NCI-H1048 (cell line): Measurements from ENCODE around the gene PRKAG2.

Source experiments
- DNase-seq: peaks from one replicate; lab custom pipeline; 2025; lab: John Stamatoyannopoulos, UW

PRKAG2 gene

DNA sequence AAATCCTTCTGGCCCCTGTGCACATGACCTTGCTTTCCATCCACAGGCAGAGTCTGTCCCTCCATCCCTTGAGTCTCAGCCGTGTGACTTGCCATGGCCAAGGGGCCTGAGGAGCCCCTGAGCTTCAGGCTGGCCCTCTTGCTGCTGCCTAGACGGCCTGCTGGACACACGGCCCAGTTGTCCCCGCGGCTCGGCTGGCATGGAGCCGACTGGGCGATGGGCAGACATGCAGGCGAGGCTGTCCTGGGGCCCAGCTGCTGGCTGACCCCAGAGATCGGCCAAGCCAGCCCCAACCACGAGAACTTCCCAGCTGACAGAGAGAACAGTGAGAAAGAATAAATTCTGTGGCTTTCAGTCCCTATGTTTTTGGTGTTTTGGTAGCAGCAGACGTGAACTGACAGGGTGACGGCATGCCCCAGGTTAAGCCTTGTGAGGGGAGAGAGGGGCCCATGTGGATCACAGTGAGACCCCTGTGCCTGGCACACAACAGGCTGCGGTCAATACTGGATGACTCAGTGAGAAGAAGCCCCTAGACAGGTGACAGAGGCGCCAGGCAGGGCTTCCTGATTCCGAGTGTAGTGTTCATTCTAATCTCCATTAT lies 11.7 kb downstream of the PRKAG2 start:
- no peak for DNase-seq

DNA sequence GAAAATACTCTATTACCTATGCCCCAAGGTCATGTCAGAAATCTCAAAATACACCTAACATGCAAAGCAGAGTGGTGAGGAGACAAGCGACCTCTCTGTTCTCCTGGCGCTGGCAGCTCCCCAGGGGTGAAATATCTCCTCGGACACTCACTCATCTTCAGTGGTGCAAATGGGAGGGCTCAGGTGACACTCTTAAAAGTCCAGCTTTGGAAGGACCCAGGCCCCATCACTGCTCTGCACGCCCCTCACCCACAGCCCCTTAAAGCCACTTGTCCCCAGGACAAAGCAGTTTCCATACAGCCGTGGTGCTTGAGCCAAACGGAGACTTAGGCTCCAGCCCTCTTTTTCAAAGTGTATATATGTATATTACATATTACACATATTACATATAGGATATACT lies 12.4 kb downstream of the PRKAG2 start:
- no peak for DNase-seq

DNA sequence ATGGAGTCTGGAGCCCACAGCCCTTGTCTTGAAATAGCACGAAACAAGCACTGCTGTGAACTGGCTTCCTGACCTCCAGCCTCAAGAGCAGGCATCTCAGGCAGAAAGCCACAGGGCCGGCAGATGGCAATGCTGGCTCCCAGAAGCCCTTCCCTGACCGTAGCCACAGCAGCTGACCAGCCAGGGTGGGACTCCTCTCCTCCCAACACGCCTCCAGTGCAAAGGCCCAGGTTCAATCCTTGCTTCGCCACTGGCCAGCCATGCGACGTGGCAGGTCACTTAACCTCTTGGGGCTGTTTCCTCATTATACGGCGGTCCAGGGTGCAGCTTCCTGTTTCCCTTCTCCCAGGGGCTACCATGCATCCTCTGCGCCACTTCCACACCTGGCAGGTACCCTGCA lies 12.8 kb downstream of the PRKAG2 start:
- DNase-seq: no peak

DNA sequence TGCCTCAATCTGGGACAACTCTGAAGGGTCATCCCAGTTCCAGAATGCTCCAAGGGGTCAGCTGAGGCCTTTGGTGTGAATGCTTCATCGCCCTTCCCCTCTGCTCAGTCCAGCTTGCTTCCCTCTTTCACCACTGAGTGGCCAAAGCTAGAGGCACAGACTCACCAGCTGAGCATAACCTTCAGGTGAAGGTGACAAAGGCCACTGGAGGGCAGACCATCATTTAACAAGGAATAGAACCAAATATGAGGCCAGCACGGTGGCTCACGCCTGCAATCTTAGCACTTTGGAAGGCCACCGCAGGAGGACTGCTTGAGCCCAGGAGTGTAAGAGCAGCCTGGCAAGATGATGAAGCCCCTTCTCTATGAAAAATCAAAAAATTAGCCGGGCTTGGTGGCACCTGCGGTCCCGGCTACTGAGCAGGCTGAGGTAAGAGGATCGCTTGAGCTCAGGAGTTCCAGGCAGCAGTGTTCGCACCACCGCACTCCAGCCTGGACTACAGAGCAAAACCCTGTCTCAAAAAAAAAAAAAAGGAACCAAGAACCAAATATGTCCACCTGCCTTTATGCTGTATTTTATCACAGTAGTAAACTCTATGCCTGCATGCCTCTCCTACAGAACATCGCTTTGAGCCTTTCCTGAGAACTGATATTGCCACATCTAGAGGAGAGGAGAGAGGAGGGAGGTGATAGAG lies 13.4 kb downstream of the PRKAG2 start:
- DNase-seq: no peak

DNA sequence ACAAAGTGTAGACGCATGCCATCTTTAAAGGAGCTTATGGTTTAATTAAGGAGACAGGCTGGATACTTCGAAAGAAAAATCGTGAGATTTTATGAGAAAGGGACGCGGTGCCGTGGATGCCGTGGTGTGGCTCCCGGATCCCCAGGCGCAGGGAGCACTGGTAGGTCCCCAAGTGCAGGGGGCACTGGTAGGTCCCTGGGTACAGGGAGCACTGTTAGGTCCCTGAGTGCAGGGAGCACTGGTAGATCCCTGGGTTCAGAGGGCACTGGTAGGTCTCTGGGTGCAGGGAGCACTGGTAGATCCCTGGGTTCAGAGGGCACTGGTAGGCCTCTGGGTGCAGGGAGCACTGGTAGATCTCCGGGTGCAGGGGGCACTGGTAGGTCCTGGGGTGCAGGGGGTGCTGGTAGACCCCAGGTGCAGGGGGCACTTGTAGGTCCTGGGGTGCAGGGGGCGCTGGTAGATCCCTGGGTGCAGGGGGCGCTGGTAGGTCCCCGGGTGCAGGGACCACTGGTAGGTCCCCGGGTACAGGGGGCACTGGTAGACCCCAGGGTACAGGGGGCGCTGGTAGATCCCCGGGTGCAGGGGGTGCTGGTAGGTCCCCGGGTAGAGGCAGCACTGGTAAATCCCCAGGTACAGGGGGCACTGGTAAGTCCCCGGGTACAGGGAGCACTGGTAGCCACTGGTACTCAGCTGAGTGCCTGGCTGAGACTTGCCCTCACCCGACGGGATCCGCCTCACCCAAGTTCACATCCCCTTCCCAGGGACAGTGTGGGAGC lies 14.1 kb downstream of the PRKAG2 start:
- no peak for DNase-seq

DNA sequence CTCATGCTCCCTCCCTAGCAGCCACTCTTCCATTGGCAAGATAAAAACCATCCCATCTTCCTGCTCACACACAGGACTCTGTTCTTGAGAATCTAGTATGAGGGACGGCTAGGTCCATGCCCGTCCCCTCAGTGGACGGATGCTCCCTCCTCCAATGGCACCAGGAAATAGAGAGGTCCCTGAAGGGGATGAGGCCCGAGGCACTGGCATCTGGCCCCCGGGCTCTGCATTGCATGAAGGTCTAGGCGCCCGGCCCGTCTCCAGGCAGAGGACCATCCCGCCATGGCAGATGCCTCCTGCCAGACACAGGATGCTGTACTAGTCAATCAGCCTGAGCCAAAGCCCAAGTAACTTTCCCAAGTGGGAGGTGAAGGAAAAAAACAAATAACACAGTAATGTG lies 15.0 kb downstream of the PRKAG2 start:
- no peak for DNase-seq

DNA sequence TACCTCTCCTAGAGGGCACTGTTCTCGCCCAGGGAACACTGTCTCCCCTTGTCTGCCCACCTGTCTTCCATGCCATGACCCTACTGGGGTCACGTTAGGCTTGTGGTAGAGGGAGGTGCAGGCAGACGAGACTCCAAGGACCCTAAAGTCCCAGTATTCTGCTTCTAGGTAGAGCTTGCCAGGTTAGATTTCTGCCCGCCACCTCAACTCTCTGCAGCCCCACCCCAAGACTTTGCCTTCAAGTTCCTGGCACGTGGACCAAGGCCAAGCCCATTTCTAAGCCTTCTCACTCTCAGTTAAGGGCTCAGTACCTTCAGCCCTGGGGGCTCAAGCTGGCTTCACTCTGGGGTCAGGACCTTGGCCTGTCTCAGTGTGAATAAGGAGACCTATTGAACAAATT lies 16.1 kb downstream of the PRKAG2 start:
- DNase-seq: no peak

DNA sequence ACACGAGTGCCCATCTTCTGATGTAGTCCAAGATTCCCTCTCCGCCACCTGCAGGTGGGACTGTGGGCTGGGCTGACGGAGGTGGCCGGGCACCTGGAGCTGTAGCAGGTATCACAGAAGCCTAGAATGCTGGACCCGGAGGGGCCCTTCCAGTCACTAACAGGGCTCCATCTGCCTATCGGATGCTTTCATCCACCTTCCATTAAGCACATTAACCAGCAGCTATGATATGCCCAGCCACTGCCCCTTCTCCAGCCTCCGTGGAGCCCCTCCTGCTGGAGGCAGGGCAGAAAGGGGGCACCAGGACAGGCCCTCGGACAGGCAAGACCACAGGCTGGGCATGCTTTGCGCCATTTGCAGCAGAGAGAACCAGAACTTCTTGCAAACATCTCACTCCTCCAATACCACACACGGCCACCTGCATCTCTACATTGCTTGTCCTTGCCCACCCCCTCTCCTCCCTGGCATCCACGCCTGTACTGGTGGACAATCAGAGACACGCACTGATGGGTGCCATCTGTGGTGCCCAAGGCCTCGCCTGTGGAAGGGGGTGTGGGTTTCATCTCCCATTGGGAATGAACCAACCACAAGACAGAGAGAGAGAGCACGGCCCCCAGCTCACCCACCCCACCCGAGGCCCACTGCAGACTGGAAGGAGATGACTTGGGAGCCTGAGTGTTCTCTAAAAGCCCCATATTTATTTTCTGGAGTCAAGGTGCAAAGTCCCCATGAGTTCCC lies 16.8 kb downstream of the PRKAG2 start:
- DNase-seq: no peak

DNA sequence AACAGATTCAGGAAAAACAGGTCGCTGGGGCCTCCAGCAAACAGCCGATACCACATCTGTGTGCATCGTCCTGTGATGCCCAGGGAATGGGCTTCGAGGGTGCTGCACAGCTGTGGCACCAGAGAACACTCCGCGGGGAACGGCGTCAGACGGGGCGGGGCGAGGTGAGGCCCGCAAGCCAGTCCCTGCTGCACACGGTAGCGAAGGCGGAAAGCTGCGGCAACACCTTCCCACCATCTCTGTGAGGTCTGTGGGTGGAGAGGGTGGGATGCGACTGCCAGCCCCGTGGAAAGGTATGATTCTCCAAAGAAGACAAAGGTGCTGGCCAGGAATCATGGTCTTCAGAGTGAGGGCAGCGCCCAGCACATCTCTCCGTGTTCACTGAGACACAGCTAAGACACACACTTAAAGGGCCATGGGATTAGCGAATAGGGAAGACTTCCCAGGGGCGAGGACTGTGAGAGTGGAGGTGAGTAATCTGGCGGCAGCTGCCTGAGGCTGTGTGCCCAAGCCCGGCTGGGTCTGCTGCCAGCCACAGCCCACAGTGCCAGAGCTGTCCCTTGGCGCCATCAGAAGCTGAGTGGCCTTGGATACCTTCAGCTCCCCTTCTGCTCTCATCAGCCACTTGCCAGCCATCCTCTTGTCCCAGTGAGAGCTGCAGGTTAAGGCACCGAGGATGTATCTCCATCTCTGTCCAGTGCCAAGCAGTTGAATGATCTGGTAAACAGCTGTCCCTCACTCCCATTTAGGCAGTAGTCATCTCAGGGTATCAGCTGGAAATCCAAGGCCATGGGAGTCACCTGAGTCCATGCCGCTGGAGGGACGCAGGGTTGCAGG lies 17.6 kb downstream of the PRKAG2 start:
- DNase-seq: no peak

DNA sequence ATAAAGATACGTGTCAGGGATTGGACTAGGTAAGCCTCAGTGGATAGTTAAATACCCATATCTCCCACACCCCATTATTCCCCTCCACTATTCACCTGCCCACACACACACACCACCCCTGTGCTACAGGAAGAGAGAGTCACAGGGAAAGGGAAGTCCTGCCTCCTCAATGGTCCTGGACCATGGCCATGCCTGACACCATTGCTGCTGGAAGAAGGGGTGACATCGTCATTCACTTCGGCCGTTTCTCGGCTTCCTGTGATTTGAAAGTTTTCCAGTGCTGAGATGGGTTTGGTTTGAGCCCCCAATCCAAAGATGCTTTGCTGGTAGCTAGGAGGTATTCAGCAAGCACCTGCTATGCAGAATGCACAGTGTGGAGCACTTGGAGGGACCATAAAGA lies 18.5 kb downstream of the PRKAG2 start:
- DNase-seq: no peak

DNA sequence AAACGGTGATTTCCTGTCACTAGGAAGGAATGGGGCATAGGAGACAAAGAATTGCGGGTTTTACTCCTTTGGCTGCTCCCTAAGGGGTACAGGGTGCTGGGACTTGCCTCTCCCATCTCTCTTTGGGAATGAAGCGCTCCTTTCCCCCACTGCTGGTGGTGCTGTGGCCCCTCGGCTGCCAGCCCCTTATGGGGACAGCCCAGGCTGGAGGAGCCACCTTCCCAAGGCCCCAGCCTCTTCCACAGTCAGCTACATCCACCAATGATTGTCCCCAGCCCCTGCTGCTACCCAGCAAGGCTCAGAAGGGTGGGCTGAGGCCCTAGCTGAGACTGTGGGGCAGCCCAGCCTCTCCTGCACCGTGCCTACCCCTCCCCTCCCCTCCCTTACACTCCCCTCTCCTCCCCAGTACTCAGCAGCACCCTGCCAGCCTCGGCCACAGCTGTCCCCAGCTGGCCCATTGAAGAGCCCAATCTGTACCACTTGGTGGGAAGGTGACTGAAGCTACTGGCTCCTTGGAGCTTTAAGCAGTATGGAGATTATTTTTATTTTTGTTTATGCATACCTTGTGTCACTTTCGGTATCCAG lies 19.0 kb downstream of the PRKAG2 start:
- no peak for DNase-seq

DNA sequence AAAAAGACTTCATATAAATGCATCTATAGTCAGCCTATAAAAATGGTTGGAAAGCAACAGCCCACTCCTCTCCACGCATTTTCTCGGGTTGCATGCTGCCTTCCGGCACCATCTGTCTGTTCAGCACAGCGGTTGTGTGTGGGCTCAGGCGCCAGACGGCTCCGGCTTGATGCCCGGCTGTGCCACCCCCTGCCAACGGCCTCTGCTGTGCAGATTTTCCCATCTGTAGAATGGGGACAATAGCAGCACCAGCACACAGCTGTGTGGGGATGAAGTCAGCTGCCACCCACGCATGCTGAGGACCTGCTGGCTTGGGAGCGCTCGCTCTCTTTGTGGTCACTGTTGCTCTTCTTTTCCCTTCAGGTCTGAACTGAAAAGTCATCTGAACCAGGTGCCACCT lies 19.5 kb downstream of the PRKAG2 start:
- no peak for DNase-seq

DNA sequence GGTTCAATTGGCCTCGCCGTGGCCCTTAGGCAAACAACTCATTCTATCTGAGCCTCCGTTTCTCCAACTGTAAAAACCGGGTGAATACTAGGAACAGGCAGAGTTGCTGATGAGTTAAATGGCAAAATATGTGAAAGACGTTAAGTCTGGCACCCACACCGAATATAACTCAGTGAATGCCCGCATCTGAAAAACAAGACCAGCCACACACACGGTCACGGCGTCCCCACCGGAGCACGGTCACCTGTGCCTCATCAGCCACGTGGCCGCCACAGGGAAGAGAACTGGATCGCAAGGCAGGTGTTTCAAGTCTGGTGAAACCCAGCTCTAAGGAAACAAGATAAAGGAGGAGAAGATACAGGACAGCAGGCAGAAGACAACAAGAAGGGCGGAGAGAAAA lies 20.4 kb downstream of the PRKAG2 start:
- DNase-seq: no peak

DNA sequence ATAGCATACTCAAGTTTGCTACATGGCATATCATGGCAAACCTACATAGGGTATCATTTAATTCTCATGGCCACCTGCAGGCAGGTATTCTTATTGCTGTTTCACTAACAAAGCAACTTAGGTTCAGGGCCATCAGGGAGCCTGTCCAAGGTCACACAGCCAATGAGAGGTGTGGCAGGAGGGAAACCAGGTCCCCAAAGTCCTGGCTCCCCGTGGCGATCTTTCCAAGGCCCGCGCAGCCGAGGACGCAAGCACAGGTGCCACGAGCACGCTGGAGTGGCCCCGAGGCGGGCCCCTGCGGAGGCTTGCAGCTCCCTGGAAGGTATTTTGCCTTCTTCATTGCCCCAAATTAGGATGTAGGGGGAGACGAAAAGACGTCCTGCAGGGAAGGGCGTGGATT lies 20.8 kb downstream of the PRKAG2 start:
- no peak for DNase-seq

DNA sequence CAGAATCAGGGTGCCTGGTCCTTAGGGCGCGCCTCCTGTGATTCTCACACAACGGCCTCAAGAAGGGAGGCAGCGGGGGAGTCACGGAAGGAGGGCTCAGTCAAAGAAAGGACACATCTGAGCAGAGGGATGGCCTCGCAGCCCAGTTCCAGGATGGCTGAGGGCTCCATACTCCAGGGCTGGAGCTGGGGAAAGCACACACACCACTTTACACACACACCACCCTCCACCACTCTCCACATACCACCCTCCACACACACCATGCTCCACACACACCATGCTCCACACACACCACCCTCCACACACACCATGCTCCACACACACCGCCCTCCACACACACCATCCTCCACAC lies 22.2 kb downstream of the PRKAG2 start:
- DNase-seq: no peak

DNA sequence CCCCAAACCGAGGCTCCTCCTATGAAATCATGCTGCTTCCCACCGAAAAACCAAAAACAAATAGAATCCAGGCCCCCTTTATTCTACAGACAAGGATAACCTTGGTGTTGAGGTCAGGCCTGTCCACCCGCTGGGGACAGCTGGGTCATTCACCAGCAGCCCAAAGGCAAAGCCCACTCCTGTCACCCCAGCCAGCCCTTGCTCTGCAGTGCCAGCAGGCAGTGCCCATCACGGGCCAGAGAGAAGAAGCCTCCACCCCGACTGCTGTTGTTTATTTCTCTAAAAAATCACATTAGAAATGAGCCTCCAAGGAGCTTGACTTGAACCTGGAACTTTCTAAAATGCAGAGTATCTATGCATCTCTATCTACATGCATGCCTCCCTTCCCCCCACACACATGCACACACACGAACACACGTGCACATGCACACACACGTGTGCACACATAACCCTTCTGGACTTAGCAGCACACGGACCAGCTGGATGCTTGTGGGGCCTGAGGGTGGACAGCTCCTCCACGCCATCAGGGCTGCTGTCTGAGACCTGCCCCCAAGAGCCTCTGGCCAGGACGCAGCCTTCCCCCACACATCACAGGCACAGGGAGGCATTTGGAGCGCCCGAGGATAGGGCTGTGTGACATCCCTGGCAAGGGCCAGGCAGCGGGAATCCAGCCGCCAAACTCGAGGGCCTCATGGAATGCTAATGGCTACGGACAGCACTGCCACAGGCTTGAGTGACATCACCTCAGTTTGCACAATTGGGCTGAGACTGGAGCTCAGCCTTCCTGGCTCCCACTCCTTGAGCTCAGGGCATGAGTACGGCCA lies 22.8 kb downstream of the PRKAG2 start:
- no peak for DNase-seq

DNA sequence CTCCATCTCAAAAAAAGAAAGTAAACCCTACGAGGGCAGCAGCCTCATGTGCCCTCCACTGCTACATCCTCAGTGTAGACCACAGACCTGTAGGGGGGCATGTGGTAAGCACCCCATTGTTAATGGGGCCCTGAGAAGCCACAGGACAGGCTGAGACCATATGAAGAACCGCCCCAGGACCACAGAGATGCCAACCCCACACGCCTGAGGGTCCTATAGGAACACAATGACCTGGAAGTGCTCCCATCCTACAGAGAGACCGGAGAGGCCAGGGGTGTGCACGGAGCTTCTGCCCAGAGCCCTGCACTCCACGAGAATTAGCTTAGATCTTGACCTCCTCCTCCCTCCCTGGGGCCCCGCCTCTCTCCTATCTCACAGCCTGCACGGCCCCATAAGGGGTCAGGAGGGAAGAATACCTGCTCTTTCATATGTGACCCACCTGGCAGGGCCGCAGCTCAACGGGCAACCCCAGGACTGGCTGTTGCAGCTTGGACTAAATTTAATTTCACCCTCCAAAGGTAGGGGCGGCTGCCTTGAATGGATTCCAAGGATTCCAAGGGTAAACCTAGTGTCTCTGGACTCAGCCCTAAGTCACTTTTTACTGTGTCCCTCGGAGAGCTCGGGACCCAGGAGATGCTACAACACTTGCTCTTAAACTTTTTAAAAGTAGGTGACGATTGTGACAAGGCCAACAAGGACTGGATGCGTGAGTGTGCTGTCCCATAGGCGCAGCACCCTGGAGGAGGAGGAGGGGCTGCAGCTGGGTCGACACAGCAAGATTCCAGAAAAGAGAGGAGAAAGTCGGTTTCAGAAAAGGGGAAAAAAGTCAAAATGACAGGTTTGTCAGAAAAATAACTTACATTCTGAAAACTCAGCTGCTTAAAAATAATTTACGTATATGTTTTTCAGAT lies 24.2 kb downstream of the PRKAG2 start:
- DNase-seq: no peak

DNA sequence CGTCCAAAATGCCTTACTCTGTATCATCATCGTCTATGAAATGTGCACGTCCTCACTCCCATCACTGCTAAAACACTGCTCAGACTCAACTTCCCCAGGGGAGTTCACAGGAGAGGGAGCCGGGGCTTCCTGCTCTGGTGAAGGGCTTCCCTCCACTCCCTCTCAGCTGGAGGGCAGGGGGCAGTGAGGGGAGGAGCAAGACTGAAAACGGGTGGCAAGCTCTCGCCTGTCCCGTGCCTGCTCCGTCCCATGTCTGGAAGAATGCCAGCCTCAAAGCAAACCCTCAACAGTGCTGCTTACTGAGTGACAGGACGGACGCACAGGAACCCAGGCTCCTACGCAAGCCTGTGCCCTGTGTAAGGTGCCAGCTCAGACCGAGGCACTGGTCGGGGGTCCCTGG lies 25.1 kb downstream of the PRKAG2 start:
- DNase-seq: no peak

DNA sequence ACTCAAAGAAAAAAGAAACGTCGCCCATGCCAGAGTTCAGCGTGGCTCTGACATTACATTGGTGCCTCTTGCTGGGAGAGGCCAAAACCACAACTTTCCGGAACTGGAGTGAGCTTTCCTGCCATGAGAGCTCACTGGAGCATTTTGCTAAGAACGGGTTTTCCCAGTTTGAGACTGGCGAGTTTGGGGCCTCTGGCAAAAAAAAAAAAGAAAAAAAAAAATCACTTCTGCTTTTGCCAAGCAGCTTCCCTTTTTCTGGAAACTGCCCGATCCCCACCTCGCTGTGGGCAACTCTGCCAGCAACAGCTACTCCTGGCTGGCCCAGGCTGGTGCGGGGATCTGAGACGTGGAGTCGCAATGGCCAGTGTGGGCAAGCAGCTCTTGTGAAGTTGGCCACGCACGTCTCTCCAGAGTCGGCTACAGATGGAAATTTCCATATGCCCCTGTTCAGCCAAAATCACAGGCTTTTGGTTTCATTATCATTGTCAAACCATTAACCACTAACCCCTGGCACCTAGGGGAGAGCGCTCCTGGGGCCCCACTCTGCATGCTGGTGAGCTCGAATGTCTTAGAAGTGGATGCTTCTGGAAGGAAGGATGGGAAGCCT lies 25.7 kb downstream of the PRKAG2 start:
- DNase-seq: no peak
